Measurements from ENCODE around the gene ID4. TPM values are rescaled to one million over a fixed set of nuclear protein-coding genes. Genes with fewer than 3 reads are reported as not detected.

Gene ID4
- total RNA-seq, 1 donor from 2014 or later, result 1.6 TPM

- TF ChIP-seq CTCF (IDR thresholded peaks at IDR 0.05; ENCODE audit: insufficient read depth, low read length, severe bottlenecking), result no peak
- FAIRE-seq (no peak), DNase-seq (ENCODE audit: low read depth) (no peak)
- peaks cover 1% of the 10 kb centered on the region for H3K27me3 ChIP-seq (ENCODE audit: control insufficient read depth, insufficient read depth, low read length)
- no peaks in the 10 kb centered on the region for H3K36me3 ChIP-seq (ENCODE audit: control insufficient read depth, insufficient read depth, low read length)
- H3K4me3 ChIP-seq (ENCODE audit: low read depth, low read length), result no peak overlapping the region
Observed at GRCh38 chr6:19864285-19864684, 27.1 kb downstream of the ID4 start.

- DNase-seq (ENCODE audit: low read depth) (no peak), FAIRE-seq (no peak)
- Histone ChIP-seq H3K4me3 (ENCODE audit: low read depth, low read length) (no peak overlapping the region), H3K27me3 (ENCODE audit: control insufficient read depth, insufficient read depth, low read length) (peaks cover 1% of the 10 kb centered on the region), H3K36me3 (ENCODE audit: control insufficient read depth, insufficient read depth, low read length) (no peaks in the 10 kb centered on the region)
- TF ChIP-seq CTCF (IDR thresholded peaks at IDR 0.05; ENCODE audit: insufficient read depth, low read length, severe bottlenecking), result no peak
Observed at GRCh38 chr6:19865178-19865577, 28.0 kb downstream of the ID4 start.

DNA sequence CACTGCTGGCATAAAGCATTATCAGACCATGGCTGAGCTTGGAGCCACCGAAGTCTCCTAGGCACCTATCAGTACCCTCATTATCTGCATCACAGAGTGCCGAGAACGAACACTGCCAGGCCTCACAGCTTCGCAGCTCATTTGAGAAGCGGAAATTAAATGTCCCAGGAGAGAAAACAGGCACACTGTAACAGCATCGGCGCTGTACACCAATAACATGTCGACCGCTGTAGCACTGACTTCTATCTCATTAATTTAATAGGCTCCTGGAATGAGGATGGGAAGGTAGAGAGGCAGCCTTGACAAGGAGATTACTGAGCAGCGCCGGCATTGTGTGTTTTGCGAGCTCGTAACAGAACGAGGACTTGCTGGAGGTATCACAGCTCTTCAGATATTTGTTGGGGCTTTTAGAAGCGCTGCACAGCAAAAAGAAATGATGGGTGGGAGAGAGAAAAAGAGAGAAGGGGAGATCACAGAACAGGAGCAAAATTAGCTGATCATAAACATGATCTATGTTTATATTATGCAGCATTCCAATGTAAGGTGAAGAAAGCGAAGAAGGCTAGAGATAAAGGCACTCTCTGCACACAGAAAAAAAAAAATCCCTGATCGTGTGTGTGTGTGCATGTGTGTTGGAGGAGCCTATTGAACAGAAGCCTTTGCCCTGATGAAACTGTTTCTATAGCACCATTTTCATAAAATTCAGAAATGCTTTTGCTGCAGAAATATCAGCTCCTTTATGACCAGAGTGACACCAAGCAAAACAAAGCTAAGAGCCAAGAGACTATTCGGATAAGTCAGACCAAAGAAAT is 29.2 kb downstream of the ID4 start:
- TF ChIP-seq CTCF (IDR thresholded peaks at IDR 0.05; ENCODE audit: insufficient read depth, low read length, severe bottlenecking), result no peak
- DNase-seq (ENCODE audit: low read depth), result no peak
- Histone ChIP-seq H3K36me3 (ENCODE audit: control insufficient read depth, insufficient read depth, low read length) (no peaks in the 10 kb centered on the region), H3K27me3 (ENCODE audit: control insufficient read depth, insufficient read depth, low read length) (peaks cover 1% of the 10 kb centered on the region), H3K4me3 (ENCODE audit: low read depth, low read length) (no peak overlapping the region)
- FAIRE-seq, result no peak

DNA sequence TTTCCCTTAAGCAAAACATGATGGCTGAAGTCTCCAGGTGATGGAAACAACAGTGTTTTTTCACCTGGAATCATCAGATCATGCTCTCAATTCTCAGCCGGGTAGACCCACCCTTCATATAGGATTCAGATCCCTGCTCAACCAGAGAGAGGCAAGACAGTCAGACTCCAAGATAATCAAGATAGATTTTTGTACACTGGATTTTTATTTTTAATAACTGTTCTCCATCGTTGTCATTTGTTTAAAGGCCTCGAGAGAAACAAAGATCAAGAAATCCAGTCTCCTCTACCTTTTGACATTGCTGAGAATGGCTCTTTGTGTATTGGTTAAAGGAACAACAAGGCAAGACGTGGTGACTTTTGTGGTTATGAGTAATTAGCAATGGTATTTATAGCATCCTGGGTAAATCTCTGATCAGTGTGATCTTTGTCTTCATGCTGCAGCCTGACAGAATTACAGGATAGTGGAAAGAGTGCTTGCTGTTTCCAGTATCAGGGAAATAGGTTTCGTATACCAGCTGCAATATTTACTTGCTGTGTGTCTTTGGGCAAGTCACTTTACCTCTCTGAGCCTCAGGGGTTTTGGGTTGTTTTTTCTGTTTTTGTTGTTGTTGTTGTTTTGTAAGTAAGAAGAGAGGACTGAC is 29.9 kb downstream of the ID4 start:
- no peaks in the 10 kb centered on the region for H3K27me3 ChIP-seq (ENCODE audit: control insufficient read depth, insufficient read depth, low read length)
- H3K36me3 ChIP-seq (ENCODE audit: control insufficient read depth, insufficient read depth, low read length), result no peaks in the 10 kb centered on the region
- no peak overlapping the region for H3K4me3 ChIP-seq (ENCODE audit: low read depth, low read length)
- no peak for TF ChIP-seq CTCF (IDR thresholded peaks at IDR 0.05; ENCODE audit: insufficient read depth, low read length, severe bottlenecking)
- FAIRE-seq (no peak), DNase-seq (ENCODE audit: low read depth) (peak; percentile 77)

DNA sequence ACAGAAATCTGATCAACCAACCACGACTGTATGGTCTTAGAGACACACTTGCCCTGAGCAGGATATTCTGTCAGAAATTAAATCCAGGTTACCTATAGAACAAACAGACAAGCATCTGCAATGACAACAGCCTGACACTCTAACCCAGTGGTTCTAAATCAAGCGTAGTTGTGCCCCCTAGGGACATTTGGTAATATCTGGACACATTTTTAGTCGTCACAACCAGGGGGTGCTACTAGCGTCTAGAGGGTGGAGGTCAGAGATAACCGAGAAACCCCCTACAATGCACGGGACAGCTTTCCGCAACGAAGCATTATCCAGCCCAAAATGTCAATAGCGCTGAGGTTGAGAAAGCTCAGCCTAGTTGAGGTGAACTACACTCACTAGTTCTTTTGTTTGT is 32.3 kb downstream of the ID4 start:
- no peaks in the 10 kb centered on the region for H3K27me3 ChIP-seq (ENCODE audit: control insufficient read depth, insufficient read depth, low read length)
- H3K4me3 ChIP-seq (ENCODE audit: low read depth, low read length), result no peak overlapping the region
- TF ChIP-seq CTCF (IDR thresholded peaks at IDR 0.05; ENCODE audit: insufficient read depth, low read length, severe bottlenecking), result no peak
- DNase-seq (ENCODE audit: low read depth) (no peak), FAIRE-seq (no peak)
- no peaks in the 10 kb centered on the region for H3K36me3 ChIP-seq (ENCODE audit: control insufficient read depth, insufficient read depth, low read length)
